ENCODE results near the gene PRXL2B. TPM values are rescaled to one million over a fixed set of nuclear protein-coding genes. Genes with fewer than 3 reads are reported as not detected.
"Not testable (repeated sequence)": the region's sequence is repeated elsewhere in the genome, so short reads cannot be mapped to it uniquely, and the experiment has no call there.

PRXL2B gene
- total and polyA plus RNA-seq, 12 donors, result 16.9 to 64.0 (median 30.2) TPM

GRCh38 chr1:2548068-2548589 lies 38.4 kb upstream of the PRXL2B start:
- Histone ChIP-seq H3K27ac (peak overlapping the region; percentile 91 to 98 (median 95)), H3K36me3 (replicated peaks in 1 of 2) (no peaks in the 10 kb centered on the region), H3K4me3 (peak overlapping the region in 2 of 4 donors; percentile 1 to 40), H3K27me3 (no peaks in the 10 kb centered on the region), H3K9me3 (replicated peaks in 1 of 3) (no peaks in the 10 kb centered on the region), H3K4me1 (replicated peaks in 1 of 2) (peaks cover 41 to 50% of the 10 kb centered on the region in 2 donors)
- WGBS, 4 donors, result 7 to 13% (median 11%) methylated on average over 3 to 17 of the region's 17 CpGs
- intact Hi-C loops (cut with DNase I), result loop anchor here (5.0 to 10.0 kb wide), 3 partner anchors 131 to 353 kb away; partner anchors contain the start of genes FAAP20 (in 1 of the 2) and PEX10 (in 1 of the 2)
- TF ChIP-seq CTCF (IDR thresholded peaks at IDR 0.05) (peak; percentile 90 to 97 (median 93)), POLR2A (IDR thresholded peaks at IDR 0.05) (no peak)
- DNase-seq, result peak; percentile 82 to 94 (median 88)

GRCh38 chr1:2549367-2550029 lies 37.1 kb upstream of the PRXL2B start:
- H3K4me1 ChIP-seq (replicated peaks in 1 of 2), result peaks cover 41 to 49% of the 10 kb centered on the region in 2 donors
- not testable (repeated sequence) for H3K9me3 ChIP-seq (replicated peaks in 1 of 3); H3K27me3 ChIP-seq; DNase-seq; H3K36me3 ChIP-seq (replicated peaks in 1 of 2)
- H3K4me3 ChIP-seq, result peak overlapping the region in 1 of 4 donors; percentile 40
- 77 to 88% (median 78%) methylated on average over 10 to 23 of the region's 28 CpGs for WGBS, 4 donors
- intact Hi-C loops (cut with DNase I), result loop anchor here (5.0 to 10.0 kb wide), 3 partner anchors 132 to 355 kb away; partner anchors contain the start of genes FAAP20 (in 1 of the 2) and PEX10 (in 1 of the 2)
- peak overlapping the region; percentile 91 to 98 (median 95) for H3K27ac ChIP-seq

- DNase-seq; intact Hi-C loops (cut with DNase I); H3K4me3 ChIP-seq; H3K36me3 ChIP-seq (replicated peaks in 1 of 2); H3K9me3 ChIP-seq (replicated peaks in 1 of 3); H3K27me3 ChIP-seq: not testable (repeated sequence)
- WGBS, 4 donors, result 65 to 75% (median 70%) methylated on average over 7 to 10 of the region's 12 CpGs
- Histone ChIP-seq H3K27ac (peak overlapping the region in 1 of 5 donors; percentile 14), H3K4me1 (replicated peaks in 1 of 2) (peaks cover 37 to 48% of the 10 kb centered on the region in 2 donors)
These were observed 36.2 kb upstream of the PRXL2B start for GRCh38 chr1:2550309-2550861.

GRCh38 chr1:2551544-2551943 lies 35.0 kb upstream of the PRXL2B start:
- H3K27me3 ChIP-seq; H3K36me3 ChIP-seq (replicated peaks in 1 of 2); intact Hi-C loops (cut with DNase I); H3K4me3 ChIP-seq; H3K9me3 ChIP-seq (replicated peaks in 1 of 3): not testable (repeated sequence)
- Histone ChIP-seq H3K27ac (peak overlapping the region in 1 of 5 donors; percentile 58), H3K4me1 (replicated peaks in 1 of 2) (peaks cover 35 to 43% of the 10 kb centered on the region in 2 donors)
- DNase-seq, result peak in 1 of 7 donors; percentile 45
- 68 to 72% (median 70%) methylated on average over 6 to 9 of the region's 9 CpGs for WGBS, 4 donors

- no peak overlapping the region for H3K27ac ChIP-seq
- no peak for DNase-seq
- no peaks in the 10 kb centered on the region for H3K36me3 ChIP-seq (replicated peaks in 1 of 2)
- H3K4me3 ChIP-seq, result no peak overlapping the region
- no peak for TF ChIP-seq POLR2A (IDR thresholded peaks at IDR 0.05)
- intact Hi-C loops (cut with DNase I), result no loop called here
- peaks cover 31 to 40% of the 10 kb centered on the region in 2 donors for H3K4me1 ChIP-seq (replicated peaks in 1 of 2)
- H3K9me3 ChIP-seq (replicated peaks in 1 of 3), result no peaks in the 10 kb centered on the region
- H3K27me3 ChIP-seq, result no peaks in the 10 kb centered on the region
- WGBS, 4 donors, result 81 to 91% (median 91%) methylated on average over 22 to 26 of the region's 26 CpGs
These were observed 34.4 kb upstream of the PRXL2B start for GRCh38 chr1:2552189-2552588.

- intact Hi-C loops (cut with DNase I); H3K27ac ChIP-seq; H3K27me3 ChIP-seq; H3K4me3 ChIP-seq; H3K36me3 ChIP-seq (replicated peaks in 1 of 2); H3K9me3 ChIP-seq (replicated peaks in 1 of 3); DNase-seq: not testable (repeated sequence)
- 61 to 67% methylated on average over 8 of the region's 9 CpGs; no CpG with 5 or more reads in 2 of the 4 donors for WGBS, 4 donors
- peaks cover 27 to 40% of the 10 kb centered on the region in 2 donors for H3K4me1 ChIP-seq (replicated peaks in 1 of 2)
These were observed 33.5 kb upstream of the PRXL2B start for GRCh38 chr1:2553076-2553475.

Data from adrenal gland (tissue), 12 donors.